Choroid plexus epithelial cell (primary cell): Measurements from ENCODE around the gene GALNT1.

ENCODE experiments used
- DNase-seq: peaks from one replicate; pipeline ENCODE4 v3.0.0-alpha.2; 2010; ENCODE audit warnings: low read depth
- H3K4me3 ChIP-seq: 2 replicates; pipeline ENCODE4 v1.5.1; 2011; ENCODE audit warnings: low read depth, mild to moderate bottlenecking, control low read depth, low read length, moderate library complexity
- TF ChIP-seq, protein P1 (sequence below): conservative IDR thresholded peaks from 2 replicates; pipeline ENCODE4 v1.5.1; 2011; ENCODE audit warnings: low read depth, mild to moderate bottlenecking, control low read depth, inconsistent platforms, low read length, moderate library complexity

The GALNT1 gene

DNA sequence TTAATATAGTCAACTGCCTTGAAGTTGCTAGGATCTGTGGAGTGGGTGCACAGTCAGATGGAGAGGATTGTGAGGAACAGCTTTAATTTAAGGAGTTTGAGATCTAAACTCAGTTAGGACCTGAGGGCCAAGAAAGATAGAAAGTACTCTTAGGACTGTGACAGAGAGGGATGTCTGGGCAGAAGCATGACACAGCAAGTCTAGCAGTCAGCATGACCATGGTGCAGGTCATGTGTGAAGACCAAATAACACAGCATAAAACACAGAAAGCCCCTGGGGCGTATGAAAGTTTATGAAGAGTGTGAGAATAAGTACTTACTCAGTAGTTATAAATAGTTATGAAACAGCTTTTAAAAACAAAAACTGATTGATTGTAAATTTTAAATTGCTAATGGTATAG, 107.2 kb downstream of the GALNT1 start:
- DNase-seq, result no peak
- TF ChIP-seq, protein P1, sequence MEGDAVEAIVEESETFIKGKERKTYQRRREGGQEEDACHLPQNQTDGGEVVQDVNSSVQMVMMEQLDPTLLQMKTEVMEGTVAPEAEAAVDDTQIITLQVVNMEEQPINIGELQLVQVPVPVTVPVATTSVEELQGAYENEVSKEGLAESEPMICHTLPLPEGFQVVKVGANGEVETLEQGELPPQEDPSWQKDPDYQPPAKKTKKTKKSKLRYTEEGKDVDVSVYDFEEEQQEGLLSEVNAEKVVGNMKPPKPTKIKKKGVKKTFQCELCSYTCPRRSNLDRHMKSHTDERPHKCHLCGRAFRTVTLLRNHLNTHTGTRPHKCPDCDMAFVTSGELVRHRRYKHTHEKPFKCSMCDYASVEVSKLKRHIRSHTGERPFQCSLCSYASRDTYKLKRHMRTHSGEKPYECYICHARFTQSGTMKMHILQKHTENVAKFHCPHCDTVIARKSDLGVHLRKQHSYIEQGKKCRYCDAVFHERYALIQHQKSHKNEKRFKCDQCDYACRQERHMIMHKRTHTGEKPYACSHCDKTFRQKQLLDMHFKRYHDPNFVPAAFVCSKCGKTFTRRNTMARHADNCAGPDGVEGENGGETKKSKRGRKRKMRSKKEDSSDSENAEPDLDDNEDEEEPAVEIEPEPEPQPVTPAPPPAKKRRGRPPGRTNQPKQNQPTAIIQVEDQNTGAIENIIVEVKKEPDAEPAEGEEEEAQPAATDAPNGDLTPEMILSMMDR, result no peak

DNA sequence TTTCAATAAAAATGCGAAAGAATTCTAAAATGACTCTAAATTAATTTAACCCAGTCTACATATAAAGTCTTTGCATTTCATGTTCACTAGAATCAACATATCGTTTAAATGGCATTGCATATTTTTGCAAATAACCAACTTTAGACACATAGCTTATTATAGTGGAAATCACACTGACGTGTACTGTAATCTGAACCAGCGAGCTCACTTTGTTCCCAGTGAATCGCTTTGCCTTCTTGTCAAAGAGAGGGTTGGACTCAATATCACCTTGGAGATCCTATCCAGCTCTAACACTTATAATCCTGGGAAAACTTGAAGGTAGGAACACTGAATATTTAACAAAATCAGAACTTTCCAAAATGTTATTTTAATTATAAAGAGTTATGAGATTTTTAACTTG, 108.2 kb downstream of the GALNT1 start:
- no peak overlapping the region for H3K4me3 ChIP-seq
- TF ChIP-seq, protein P1, result no peak
- no peak for DNase-seq

More for the DNA sequence above, 107.2 kb downstream of the GALNT1 start:
- no peak overlapping the region for H3K4me3 ChIP-seq

DNA sequence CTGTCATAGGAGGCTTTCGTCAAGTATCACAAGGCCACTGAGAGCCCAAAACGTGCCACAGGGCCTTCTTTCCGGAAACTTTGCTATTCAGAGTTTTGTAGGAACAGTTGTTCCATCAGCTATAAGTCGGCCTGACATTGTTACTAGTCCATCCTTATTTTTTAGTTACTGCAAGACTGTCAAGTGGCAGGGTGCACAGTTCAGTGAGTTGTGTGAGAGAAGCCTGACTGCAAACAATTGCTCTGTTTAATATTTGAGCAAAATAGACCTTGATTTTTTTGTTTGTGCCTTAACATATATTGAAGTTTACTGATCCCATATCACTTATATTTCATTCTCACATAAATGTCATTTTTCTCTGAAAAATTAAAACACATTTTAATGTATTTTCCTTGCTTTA, 110.1 kb downstream of the GALNT1 start:
- H3K4me3 ChIP-seq, result no peak overlapping the region
- no peak for DNase-seq
- TF ChIP-seq, protein P1, result no peak

DNA sequence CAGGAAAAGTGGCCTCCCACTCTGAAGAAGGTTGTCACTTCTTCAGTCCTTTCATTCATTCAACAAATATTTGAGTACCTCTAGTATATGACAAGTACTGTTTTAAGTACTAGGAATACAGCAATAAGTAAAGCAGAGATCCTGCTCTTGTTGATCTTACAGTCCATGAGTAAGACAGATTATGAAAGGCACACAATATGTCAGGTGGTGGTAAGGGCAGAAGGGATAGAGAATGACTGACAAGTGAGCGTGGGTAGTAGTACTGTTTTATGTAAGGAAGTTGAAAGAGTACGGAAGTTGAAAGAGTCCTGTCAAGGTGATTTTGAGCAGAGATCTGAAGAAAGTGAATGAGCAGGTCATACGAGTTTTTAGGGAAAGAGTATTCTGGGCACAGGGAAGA, 111.3 kb downstream of the GALNT1 start:
- no peak for DNase-seq
- TF ChIP-seq, protein P1, result no peak
- no peak overlapping the region for H3K4me3 ChIP-seq

DNA sequence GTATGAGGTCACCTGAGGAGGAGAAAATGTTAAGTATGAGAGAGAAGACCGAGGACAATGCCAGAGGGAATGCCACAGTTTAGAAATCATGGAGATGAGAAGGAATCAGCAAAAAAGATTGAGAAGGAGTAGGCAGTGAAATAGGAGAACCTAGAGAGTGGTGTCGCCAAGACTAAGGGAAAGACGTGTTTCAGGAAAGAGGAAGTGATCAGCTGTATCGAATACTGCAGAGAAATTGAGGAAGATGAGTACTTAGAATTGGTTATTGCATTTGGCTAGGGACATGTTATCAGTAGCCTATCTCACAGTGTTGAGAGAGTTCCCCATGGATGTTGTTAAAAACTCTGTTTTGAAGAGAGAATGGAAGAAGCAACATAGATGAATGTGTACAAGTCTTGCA, 112.3 kb downstream of the GALNT1 start:
- DNase-seq, result no peak
- TF ChIP-seq, protein P1, result no peak
- no peak overlapping the region for H3K4me3 ChIP-seq

DNA sequence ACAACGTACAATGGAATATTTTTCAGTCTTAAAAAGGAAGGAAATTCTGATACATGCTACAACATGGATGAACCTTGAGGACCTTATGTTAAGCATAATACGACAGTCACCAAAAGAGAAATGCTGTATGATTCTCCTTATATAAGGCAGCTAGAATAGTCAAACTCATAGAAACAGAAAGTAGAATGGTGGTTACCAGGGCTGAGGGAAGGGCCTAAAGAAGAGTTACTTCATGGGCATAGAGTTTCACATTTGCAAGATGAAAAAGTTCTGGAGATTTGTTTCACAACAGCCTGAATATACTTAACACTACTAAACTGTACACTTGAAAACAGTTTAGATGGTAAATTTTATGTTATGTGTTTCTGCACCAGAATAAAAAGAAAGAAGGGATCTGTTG, 113.3 kb downstream of the GALNT1 start:
- no peak overlapping the region for H3K4me3 ChIP-seq
- TF ChIP-seq, protein P1, result no peak
- no peak for DNase-seq

DNA sequence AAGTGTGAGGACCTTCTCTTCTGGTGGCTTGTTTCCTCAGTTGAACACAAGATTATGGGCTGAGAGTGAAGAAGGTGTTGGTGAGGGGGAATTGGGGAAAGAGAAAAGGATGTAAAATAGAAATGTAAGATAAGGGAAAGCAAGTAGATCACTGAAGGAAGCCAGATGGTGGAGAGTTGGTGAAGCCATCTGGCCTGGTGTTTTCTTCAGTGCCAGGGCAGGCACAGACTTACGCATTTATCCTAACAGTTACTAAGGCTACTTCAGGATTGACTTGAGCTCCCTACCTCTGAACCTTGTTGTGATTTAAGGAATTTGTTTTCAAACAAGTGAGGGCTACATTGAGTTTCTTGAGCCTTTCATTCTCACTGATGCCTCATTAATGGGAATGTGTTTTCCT, 113.8 kb downstream of the GALNT1 start:
- TF ChIP-seq, protein P1, result no peak

More for the DNA sequence above, 113.8 kb downstream of the GALNT1 start:
- H3K4me3 ChIP-seq, result no peak overlapping the region
- DNase-seq, result no peak
